Hepatocyte (in vitro differentiated cells): ENCODE results near the gene WDFY2. TPM values are rescaled to one million over a fixed set of nuclear protein-coding genes. Genes with fewer than 3 reads are reported as not detected.

ENCODE experiments used
- DNase-seq: peaks from one replicate; pipeline ENCODE4 v3.0.0-alpha.2; 2016; ENCODE audit warnings: low spot score
- H2AFZ ChIP-seq: fragments of 200-600 bp; sonication (generic); 2 replicates; pipeline ENCODE4 v1.6.0; 2016; ENCODE audit warnings: antibody characterized with exemption, mild to moderate bottlenecking
- H3K27ac ChIP-seq: fragments of 200-600 bp; sonication (generic); 2 replicates; pipeline ENCODE4 v1.5.1; 2016; ENCODE audit warnings: mild to moderate bottlenecking
- H3K27me3 ChIP-seq: fragments of 200-600 bp; sonication (generic); 2 replicates; pipeline ENCODE4 v1.6.1; 2016
- H3K36me3 ChIP-seq: fragments of 200-600 bp; sonication (generic); replicated peaks from 2 replicates; pipeline ENCODE4 v1.5.1; 2016; ENCODE audit warnings: low read depth; ENCODE audit not compliant: insufficient read depth
- H3K4me1 ChIP-seq: fragments of 200-600 bp; sonication (generic); 2 replicates; pipeline ENCODE4 v1.5.1; 2016; ENCODE audit warnings: mild to moderate bottlenecking, moderate library complexity; ENCODE audit not compliant: insufficient read depth
- H3K4me2 ChIP-seq: fragments of 200-600 bp; sonication (generic); 2 replicates; pipeline ENCODE4 v1.6.0; 2016
- H3K4me3 ChIP-seq: fragments of 200-600 bp; sonication (generic); 2 replicates; pipeline ENCODE4 v1.5.1; 2016; ENCODE audit warnings: mild to moderate bottlenecking
- H3K79me2 ChIP-seq: fragments of 200-600 bp; sonication (generic); 2 replicates; pipeline ENCODE4 v1.6.0; 2017; ENCODE audit warnings: mild to moderate bottlenecking
- H3K9me2 ChIP-seq: fragments of 200-600 bp; sonication (generic); replicated peaks from 2 replicates; pipeline ENCODE4 v1.6.0; 2017; ENCODE audit warnings: mild to moderate bottlenecking; ENCODE audit not compliant: insufficient read depth
- H3K9me3 ChIP-seq: fragments of 200-600 bp; sonication (generic); 2 replicates; pipeline ENCODE4 v1.5.1; 2016; ENCODE audit warnings: low read depth, mild to moderate bottlenecking
- H4K20me1 ChIP-seq: fragments of 200-600 bp; sonication (generic); 2 replicates; pipeline ENCODE4 v1.6.0; 2016; ENCODE audit warnings: mild to moderate bottlenecking; ENCODE audit not compliant: insufficient read depth, poor library complexity, severe bottlenecking
- EZH2 ChIP-seq: fragments of 200-600 bp; sonication (generic); IDR thresholded peaks from 2 replicates; pipeline ENCODE4 v1.6.1; 2016; ENCODE audit warnings: antibody characterized with exemption, mild to moderate bottlenecking, borderline replicate concordance
- EZH2phosphoT487 ChIP-seq: fragments of 200-600 bp; sonication (generic); IDR thresholded peaks from one replicate; pipeline ENCODE4 v1.6.1; 2018; ENCODE audit warnings: antibody characterized with exemption, mild to moderate bottlenecking, low read depth, moderate library complexity; ENCODE audit not compliant: unreplicated experiment, severe bottlenecking
- WGBS: methylation state at CpG from one replicate; pipeline ENCODE4 v1.1.6; 2016; ENCODE audit warnings: low lambda C conversion rate; ENCODE audit errors: missing lambda C conversion rate; 5-methylcytosine and 5-hydroxymethylcytosine counted together
- polyA plus RNA-seq: library from polyadenylated mRNA; unstranded; fragments of >200 nt; fragmentation: Nextera tagmentation; extraction: Ambion mirVana; gene quantifications from 2 replicates; pipeline ENCODE4 v1.2.1, GENCODE V29; 2016
- total RNA-seq: library from RNA; depleted of rRNA; stranded (reverse); fragments of >200 nt; gene quantifications from 2 replicates; pipeline ENCODE4 v1.2.3, GENCODE V29; 2014
- TF ChIP-seq, protein P1 (sequence below): fragments of 200-600 bp; sonication (generic); IDR thresholded peaks from 2 replicates; pipeline ENCODE4 v1.5.1; 2016; ENCODE audit warnings: antibody characterized with exemption, mild to moderate bottlenecking; ENCODE audit not compliant: poor library complexity

Gene WDFY2
- total and polyA plus RNA-seq, 2 experiments from 2014 or later: 9.0 to 9.1 TPM

DNA sequence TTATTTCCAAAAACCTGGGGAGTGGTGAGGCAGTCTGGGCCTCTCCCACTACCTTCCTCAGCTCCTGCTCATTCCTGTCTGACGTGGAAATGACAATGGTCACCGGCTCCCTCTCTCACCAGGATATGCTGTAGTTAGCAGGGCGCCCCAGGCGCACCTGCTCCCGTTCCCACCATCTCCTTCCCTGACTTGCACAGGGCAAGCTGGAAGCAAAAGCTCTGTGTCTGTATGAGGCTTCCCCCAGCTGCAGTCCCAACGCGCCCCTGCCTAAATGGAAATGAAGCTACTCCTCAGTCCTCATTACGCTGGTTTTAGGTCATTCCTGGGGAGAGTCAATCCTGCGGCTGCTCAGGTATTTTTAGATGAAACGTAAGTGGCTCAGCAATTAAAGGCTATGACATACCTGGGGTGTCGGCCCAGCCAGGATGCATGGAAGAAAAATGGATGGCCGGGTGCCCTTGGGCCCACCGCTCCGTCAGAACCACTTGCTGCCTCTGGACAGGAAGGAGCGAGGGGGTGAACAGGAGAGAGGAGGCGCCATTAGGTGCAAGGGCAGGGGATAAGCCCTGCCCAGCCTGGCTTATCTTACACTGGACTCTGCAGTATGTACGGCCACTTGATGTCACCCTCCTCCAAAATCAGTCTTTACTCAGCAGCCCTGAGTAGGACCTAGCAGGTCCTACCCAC, 187.3 kb downstream of the WDFY2 start:
- 93% methylated on average over 17 of the region's 17 CpGs for WGBS

DNA sequence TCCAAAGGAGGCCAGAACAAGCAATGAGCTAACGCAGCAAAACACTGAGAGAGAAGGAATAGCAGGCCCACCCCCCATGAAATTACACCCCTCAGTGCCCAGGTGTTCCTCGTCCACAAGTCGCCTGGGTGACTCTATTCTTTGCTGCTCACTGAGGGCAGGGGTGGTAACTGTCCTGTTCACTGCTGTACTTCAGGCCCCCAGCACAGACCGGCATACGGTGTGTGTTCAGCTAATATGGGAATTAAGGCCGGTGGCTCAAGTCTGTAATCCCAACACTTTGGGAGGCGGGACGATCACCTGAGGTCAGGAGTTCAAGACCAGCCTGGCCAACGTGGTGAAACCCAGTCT, 187.8 kb downstream of the WDFY2 start:
- H3K9me2 ChIP-seq: no peaks in the 10 kb centered on the region
- H3K27me3 ChIP-seq: no peaks in the 10 kb centered on the region
- H3K27ac ChIP-seq: no peak overlapping the region
- no peak overlapping the region for H2AFZ ChIP-seq
- no peak for TF ChIP-seq EZH2
- no peaks in the 10 kb centered on the region for H3K79me2 ChIP-seq
- H3K4me3 ChIP-seq: no peak overlapping the region
- H3K4me2 ChIP-seq: no peak overlapping the region
- no peaks in the 10 kb centered on the region for H3K4me1 ChIP-seq
- DNase-seq: no peak
- 91% methylated on average over 9 of the region's 9 CpGs for WGBS
- H3K9me3 ChIP-seq: no peaks in the 10 kb centered on the region
- no peaks in the 10 kb centered on the region for H4K20me1 ChIP-seq
- no peaks in the 10 kb centered on the region for H3K36me3 ChIP-seq

More for the DNA sequence above, 187.3 kb downstream of the WDFY2 start:
- Histone ChIP-seq H3K4me3 (no peak overlapping the region), H3K36me3 (no peaks in the 10 kb centered on the region), H4K20me1 (no peaks in the 10 kb centered on the region), H3K4me2 (no peak overlapping the region), H3K4me1 (no peaks in the 10 kb centered on the region), H2AFZ (no peak overlapping the region), H3K79me2 (no peaks in the 10 kb centered on the region), H3K9me3 (no peaks in the 10 kb centered on the region), H3K9me2 (no peaks in the 10 kb centered on the region), H3K27me3 (no peaks in the 10 kb centered on the region), H3K27ac (no peak overlapping the region)
- no peak for TF ChIP-seq EZH2
- TF ChIP-seq EZH2phosphoT487: no peak
- TF ChIP-seq, protein P1, sequence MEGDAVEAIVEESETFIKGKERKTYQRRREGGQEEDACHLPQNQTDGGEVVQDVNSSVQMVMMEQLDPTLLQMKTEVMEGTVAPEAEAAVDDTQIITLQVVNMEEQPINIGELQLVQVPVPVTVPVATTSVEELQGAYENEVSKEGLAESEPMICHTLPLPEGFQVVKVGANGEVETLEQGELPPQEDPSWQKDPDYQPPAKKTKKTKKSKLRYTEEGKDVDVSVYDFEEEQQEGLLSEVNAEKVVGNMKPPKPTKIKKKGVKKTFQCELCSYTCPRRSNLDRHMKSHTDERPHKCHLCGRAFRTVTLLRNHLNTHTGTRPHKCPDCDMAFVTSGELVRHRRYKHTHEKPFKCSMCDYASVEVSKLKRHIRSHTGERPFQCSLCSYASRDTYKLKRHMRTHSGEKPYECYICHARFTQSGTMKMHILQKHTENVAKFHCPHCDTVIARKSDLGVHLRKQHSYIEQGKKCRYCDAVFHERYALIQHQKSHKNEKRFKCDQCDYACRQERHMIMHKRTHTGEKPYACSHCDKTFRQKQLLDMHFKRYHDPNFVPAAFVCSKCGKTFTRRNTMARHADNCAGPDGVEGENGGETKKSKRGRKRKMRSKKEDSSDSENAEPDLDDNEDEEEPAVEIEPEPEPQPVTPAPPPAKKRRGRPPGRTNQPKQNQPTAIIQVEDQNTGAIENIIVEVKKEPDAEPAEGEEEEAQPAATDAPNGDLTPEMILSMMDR: no peak
- DNase-seq: no peak

- Histone ChIP-seq H3K4me1 (no peaks in the 10 kb centered on the region), H3K36me3 (no peaks in the 10 kb centered on the region), H4K20me1 (no peaks in the 10 kb centered on the region), H3K4me3 (no peak overlapping the region), H3K4me2 (no peak overlapping the region), H2AFZ (no peak overlapping the region), H3K9me3 (no peaks in the 10 kb centered on the region), H3K79me2 (no peaks in the 10 kb centered on the region), H3K27ac (no peak overlapping the region), H3K27me3 (no peaks in the 10 kb centered on the region), H3K9me2 (no peaks in the 10 kb centered on the region)
- 94% methylated on average over 6 of the region's 6 CpGs for WGBS
- no peak for TF ChIP-seq EZH2
- TF ChIP-seq, protein P1: no peak
- TF ChIP-seq EZH2phosphoT487: no peak
- DNase-seq: no peak
These were observed 188.5 kb downstream of the WDFY2 start for GRCh38 chr13:51772781-51773180.

DNA sequence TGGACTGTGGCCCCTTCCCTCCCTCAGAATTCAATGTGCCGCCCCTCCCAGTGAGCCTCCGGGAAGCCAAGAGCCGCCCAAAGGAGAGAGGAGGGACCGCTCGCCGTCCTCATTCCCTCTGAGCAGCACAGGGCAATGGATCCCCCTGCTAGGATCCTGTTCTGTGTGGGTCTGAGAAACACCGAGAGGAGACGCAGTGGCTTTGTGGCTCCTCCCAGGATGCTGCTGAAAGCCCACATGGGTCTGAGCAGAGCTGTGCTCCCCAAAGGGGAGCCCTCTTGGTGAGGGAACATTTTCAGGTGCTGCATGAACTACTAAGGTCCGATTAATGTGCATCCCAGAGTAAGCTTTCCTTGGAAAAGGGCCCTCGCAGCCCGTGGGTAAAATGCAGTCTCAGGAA, 189.3 kb downstream of the WDFY2 start:
- no peak for DNase-seq
- Histone ChIP-seq H3K4me1 (no peaks in the 10 kb centered on the region), H4K20me1 (no peaks in the 10 kb centered on the region), H3K27ac (no peak overlapping the region), H3K27me3 (no peaks in the 10 kb centered on the region), H3K9me2 (no peaks in the 10 kb centered on the region), H2AFZ (no peak overlapping the region), H3K79me2 (no peaks in the 10 kb centered on the region), H3K9me3 (no peaks in the 10 kb centered on the region), H3K4me2 (no peak overlapping the region), H3K36me3 (no peaks in the 10 kb centered on the region), H3K4me3 (no peak overlapping the region)
- no peak for TF ChIP-seq EZH2
- no peak for TF ChIP-seq EZH2phosphoT487
- TF ChIP-seq, protein P1: no peak
- 87% methylated on average over 11 of the region's 11 CpGs for WGBS
